A673 (cell line): ENCODE results near the gene ZNF518B.

Source experiments
- CTCF ChIP-seq: fragments of 300-800, 200-600 bp; sonication (generic); conservative IDR thresholded peaks from 2 replicates; pipeline ENCODE4 v1.5.1; 2017; ENCODE audit warnings: low read depth, mild to moderate bottlenecking, antibody characterized with exemption, low read length, moderate library complexity, mixed read lengths
- EZH2 ChIP-seq: fragments of 200-600 bp; sonication (generic); IDR thresholded peaks from 2 replicates; pipeline ENCODE4 v1.6.1; 2017; ENCODE audit warnings: borderline replicate concordance, low read depth, mild to moderate bottlenecking, mixed read lengths, antibody characterized with exemption, low read length; ENCODE audit not compliant: poor library complexity, severe bottlenecking

- TF ChIP-seq CTCF = no peak
- TF ChIP-seq EZH2 = no peak
These were observed 5.7 kb upstream of the ZNF518B start for GRCh38 chr4:10462876-10463275.
